ENCODE results near the gene DNAJC17.

Gene DNAJC17

GRCh38 chr15:40829115-40829514 lies 21.8 kb upstream of the DNAJC17 start:
- DNase-seq (ENCODE audit: low read depth, low spot score): no peak

- no peak for DNase-seq (ENCODE audit: low read depth, low spot score)
Observed at GRCh38 chr15:40828447-40829036, 21.3 kb upstream of the DNAJC17 start, which contains the start of gene PPP1R14D. TSS of gene PPP1R14D (minus strand) at chr15:40828708. CDS start at chr15:40828641, 67 bp downstream.

- no peak for DNase-seq (ENCODE audit: low read depth, low spot score)
Observed at GRCh38 chr15:40826423-40827075, 19.3 kb upstream of the DNAJC17 start.

GRCh38 chr15:40825661-40826422 lies 18.6 kb upstream of the DNAJC17 start:
- DNase-seq (ENCODE audit: low read depth, low spot score): no peak

- DNase-seq (ENCODE audit: low read depth, low spot score): no peak
Observed at GRCh38 chr15:40823572-40824343, 16.5 kb upstream of the DNAJC17 start.

GRCh38 chr15:40821195-40821594 lies 13.9 kb upstream of the DNAJC17 start:
- DNase-seq (ENCODE audit: low read depth, low spot score): no peak

- no peak for DNase-seq (ENCODE audit: low read depth, low spot score)
Observed at GRCh38 chr15:40819048-40819447, 11.8 kb upstream of the DNAJC17 start.

- DNase-seq (ENCODE audit: low read depth, low spot score): no peak
Observed at GRCh38 chr15:40815042-40815698, 7.9 kb upstream of the DNAJC17 start.

- no peak for DNase-seq (ENCODE audit: low read depth, low spot score)
Observed at GRCh38 chr15:40812721-40813425, 5.6 kb upstream of the DNAJC17 start.

- DNase-seq (ENCODE audit: low read depth, low spot score): no peak
Observed at GRCh38 chr15:40808861-40809450, 1.7 kb upstream of the DNAJC17 start.

GRCh38 chr15:40807888-40808461 lies 702 bp upstream of the DNAJC17 start:
- no peak for DNase-seq (ENCODE audit: low read depth, low spot score)

- DNase-seq (ENCODE audit: low read depth, low spot score): no peak
Observed at GRCh38 chr15:40806672-40807027, 623 bp downstream of the DNAJC17 start.

- DNase-seq (ENCODE audit: low read depth, low spot score): no peak
Observed at GRCh38 chr15:40803688-40804087, 3.6 kb downstream of the DNAJC17 start.

GRCh38 chr15:40803076-40803475 lies 4.2 kb downstream of the DNAJC17 start:
- no peak for DNase-seq (ENCODE audit: low read depth, low spot score)

GRCh38 chr15:40799523-40799922 lies 7.8 kb downstream of the DNAJC17 start:
- no peak for DNase-seq (ENCODE audit: low read depth, low spot score)

- DNase-seq (ENCODE audit: low read depth, low spot score): no peak
Observed at GRCh38 chr15:40796512-40796911, 10.8 kb downstream of the DNAJC17 start.

GRCh38 chr15:40796041-40796440 lies 11.2 kb downstream of the DNAJC17 start:
- DNase-seq (ENCODE audit: low read depth, low spot score): no peak

GRCh38 chr15:40793216-40793989 lies 13.9 kb downstream of the DNAJC17 start:
- no peak for DNase-seq (ENCODE audit: low read depth, low spot score)

GRCh38 chr15:40792394-40792793 lies 14.9 kb downstream of the DNAJC17 start:
- DNase-seq (ENCODE audit: low read depth, low spot score): no peak
